Skeletal muscle cell (primary cell): ENCODE results near the gene DNAJB1.
"Not testable (repeated sequence)": the region's sequence is repeated elsewhere in the genome, so short reads cannot be mapped to it uniquely, and the experiment has no call there.

Experiments
- DNase-seq: peaks from one replicate; pipeline ENCODE4 v3.0.0-alpha.2; 2010; ENCODE audit warnings: low read depth
- H3K4me3 ChIP-seq: 2 replicates; pipeline ENCODE4 v1.5.1; 2011; ENCODE audit warnings: low read depth, mild to moderate bottlenecking, control low read depth, low read length, moderate library complexity

Gene DNAJB1

DNA sequence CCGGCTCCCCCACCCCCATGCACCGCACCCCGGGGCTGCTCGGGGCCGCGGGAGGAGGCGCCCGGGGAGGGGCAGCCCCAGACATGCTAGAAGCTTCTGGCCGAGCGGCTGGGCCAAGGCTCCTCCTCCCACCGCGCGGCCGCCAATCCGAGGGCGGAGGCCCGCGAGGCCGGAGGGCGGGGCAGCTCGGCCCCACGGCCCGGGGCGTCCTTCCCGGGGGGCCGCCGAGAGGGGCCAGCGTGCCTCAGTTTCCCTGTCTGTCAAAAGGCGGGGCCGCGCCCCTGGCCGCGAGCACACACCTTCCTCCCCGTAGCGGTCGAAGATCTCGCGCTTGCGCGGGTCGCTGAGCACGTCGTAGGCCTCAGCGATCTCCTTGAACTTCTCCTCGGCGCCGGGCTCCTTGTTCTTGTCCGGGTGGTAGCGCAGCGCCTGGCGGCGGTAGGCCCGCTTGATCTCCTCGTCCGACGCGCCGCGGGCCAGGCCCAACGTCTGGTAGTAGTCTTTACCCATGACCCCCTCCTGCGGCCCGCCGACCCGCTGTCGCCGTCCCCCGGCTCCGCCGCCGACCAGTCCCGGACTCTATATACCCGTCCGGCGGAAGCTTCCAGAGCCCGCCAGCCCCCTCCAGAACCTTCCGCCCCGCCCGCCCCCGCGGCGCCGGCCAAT is at the start of gene DNAJB1:
DNAJB1 (minus strand) TSS at position 558 of the 666 bp plus-strand sequence; CDS start at position 510, 48 bp downstream.
- H3K4me3 ChIP-seq, result peak within 1 kb of the TSS; percentile 90
- no peak for DNase-seq

DNA sequence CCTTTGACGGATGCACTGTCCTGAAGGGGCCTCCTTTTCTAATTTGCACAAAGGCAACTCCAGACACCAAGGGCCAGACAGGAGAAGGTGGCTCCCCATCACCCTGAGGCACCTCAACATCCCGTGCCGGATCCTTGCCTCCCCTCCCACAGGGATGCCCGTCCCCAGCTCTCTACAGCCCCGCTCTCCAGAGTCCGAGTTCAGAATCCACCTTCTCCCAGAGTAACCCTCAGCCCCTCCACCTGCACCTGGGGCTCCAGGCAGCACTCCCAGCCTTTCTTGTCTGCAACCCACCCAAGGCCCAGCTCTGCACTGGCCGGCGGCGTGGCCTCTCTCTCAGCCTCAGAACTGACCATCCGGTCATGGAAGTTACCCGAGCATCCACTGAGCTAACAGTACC is 48.9 kb upstream of the DNAJB1 start:
- DNase-seq, result no peak
- no peak overlapping the region for H3K4me3 ChIP-seq

DNA sequence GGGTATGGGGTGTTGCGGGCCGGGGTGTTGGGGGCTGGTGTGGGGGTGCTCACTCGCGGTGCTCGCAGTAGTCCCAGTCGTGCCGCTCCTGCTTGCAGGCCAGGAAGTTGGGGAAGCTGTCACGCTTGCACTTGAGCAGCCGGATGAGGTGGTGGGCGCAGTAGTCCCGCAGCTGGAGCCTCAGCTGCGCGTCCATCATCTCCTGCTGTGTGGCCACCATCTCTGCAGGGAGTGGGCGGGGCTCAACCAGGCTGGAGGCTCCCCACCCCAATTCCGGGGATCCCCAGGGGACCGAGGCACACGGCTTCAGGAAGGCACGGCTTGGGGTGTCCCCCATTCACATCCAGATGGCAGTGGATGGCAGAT is 48.5 kb upstream of the DNAJB1 start:
- DNase-seq, result no peak
- no peak overlapping the region for H3K4me3 ChIP-seq

DNA sequence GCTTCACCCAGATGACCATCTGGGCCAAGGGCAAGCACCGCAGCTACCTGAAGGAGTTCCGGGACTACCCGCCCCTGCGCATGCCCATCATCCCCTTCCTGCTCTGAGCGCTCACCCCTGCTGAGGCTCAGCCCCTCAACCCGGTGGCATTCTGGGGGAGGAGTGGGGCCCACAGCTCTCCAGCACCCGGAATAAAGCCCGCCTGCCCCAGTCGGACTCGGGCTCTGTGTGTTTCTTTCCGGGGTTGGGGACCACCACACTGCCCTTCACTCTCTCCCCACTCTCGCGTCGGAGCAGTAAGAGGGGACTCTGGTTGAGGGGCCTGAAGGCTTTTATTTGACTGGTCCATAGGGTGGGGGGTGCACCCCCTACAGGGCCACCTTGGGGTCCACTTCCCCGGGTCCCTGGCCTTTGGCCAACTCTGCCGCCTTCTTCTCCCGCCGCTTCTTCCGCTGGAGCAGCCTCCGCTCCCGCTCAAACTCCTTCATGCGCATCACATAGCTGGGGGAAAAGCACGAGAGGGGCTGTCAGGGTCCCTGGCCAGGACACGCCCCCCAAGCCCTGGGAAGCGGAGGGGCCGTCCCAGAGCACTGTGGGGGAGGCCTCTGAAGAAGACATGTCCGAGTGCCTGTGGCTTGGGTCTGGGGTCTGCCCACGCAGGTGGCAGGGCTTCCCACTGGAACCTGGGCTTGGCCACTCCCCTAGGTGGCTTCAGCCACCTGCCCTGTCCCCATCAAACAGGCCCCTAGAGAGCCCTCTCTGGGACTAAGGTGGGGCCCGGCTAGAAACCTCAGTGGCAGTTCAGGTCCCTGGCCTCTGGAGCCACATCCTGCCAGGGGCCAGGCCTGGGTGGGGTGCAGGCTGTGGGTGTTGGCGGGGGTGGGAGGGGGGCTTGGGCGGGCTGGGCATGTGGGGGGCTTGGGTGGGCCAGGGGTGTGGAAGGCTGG is 47.8 kb upstream of the DNAJB1 start:
- no peak for DNase-seq
- H3K4me3 ChIP-seq, result no peak overlapping the region

DNA sequence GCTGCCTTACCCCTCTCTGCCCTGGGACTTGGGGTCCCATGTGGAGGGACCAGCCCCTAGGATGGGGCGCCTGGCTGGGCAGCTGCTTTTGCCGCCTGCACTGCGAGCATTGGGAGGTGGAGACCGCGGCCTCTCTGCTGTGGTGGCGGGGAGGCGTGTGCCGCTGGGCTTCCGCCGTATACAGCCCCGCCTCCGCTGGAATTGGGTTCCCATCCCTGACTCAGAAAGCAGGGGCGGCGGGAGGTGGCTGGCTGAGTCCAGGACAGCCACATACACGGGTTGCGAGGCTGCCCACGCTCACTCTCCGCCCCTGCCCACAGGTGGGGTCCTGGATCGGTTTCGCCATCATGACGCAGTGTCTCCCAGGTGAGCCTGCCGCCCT is 47.1 kb upstream of the DNAJB1 start:
- H3K4me3 ChIP-seq, result no peak overlapping the region
- no peak for DNase-seq

DNA sequence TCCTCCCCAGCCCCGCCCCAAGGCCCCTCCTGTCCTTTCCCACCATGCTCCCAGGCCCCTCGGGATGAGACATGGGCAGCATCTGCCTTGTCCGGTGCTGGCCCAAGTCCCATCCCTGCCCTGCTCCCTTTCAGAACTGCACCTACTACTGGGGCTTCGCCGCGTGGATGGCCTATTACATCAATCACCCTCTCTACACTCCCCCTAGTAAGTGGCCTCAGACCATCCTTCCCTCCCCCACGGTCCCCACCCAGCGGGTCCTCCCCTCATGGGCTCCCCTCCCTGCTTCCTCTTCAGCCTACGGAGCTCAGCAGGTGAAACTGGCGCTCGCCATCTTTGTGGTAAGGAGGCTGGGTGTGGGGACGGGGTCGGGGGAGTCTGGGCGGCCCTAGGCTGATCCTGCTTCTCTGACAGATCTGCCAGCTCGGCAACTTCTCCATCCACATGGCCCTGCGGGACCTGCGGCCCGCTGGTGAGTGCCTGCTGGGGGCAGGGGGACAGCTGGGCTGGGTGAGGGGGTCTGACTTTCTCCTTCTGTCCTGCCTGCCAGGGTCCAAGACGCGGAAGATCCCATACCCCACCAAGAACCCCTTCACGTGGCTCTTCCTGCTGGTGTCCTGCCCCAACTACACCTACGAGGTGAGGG is 46.6 kb upstream of the DNAJB1 start:
- not testable (repeated sequence) for DNase-seq, H3K4me3 ChIP-seq

DNA sequence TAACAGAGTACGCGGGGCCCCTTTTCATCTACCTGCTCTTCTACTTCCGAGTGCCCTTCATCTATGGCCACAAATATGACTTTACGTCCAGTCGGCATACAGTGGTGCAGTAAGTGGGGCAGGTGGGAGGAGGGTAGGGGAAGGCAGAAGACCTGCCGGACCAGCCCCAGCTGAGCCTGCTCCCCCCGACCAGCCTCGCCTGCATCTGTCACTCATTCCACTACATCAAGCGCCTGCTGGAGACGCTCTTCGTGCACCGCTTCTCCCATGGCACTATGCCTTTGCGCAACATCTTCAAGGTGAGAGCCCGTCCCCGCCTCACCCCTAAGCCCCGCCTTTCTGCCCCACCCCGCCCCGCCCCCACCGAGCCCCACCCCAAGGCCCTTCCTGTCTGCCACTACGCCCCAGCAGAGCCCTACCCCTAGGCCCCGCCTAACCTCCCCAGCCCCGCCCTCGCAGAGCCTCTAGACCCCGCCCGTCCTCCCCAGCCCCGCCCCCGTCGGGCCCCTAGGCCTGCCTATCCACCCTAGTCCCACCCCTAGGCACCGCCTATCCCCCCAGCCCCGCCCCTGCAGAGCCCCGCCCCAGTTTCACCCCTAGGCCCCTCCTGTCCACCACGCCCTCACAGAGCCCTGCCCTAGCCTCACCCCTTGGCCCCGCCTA is 45.9 kb upstream of the DNAJB1 start:
- DNase-seq, result no peak
- no peak overlapping the region for H3K4me3 ChIP-seq

DNA sequence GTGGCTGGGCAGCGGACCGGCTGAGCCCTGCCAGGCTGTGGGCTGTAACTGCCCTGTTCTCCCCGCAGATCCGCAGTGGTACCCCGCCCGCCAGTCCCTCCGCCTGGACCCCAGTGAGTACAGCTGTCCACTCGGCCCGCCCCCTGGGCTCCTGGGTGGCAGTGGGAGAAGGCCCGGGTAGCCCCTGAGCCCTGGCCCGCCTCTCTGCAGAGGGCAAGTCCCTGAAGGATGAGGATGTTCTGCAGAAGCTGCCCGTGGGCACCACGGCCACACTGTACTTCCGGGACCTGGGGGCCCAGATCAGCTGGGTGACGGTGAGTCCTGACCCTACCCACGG is 45.4 kb upstream of the DNAJB1 start:
- no peak overlapping the region for H3K4me3 ChIP-seq
- no peak for DNase-seq

DNA sequence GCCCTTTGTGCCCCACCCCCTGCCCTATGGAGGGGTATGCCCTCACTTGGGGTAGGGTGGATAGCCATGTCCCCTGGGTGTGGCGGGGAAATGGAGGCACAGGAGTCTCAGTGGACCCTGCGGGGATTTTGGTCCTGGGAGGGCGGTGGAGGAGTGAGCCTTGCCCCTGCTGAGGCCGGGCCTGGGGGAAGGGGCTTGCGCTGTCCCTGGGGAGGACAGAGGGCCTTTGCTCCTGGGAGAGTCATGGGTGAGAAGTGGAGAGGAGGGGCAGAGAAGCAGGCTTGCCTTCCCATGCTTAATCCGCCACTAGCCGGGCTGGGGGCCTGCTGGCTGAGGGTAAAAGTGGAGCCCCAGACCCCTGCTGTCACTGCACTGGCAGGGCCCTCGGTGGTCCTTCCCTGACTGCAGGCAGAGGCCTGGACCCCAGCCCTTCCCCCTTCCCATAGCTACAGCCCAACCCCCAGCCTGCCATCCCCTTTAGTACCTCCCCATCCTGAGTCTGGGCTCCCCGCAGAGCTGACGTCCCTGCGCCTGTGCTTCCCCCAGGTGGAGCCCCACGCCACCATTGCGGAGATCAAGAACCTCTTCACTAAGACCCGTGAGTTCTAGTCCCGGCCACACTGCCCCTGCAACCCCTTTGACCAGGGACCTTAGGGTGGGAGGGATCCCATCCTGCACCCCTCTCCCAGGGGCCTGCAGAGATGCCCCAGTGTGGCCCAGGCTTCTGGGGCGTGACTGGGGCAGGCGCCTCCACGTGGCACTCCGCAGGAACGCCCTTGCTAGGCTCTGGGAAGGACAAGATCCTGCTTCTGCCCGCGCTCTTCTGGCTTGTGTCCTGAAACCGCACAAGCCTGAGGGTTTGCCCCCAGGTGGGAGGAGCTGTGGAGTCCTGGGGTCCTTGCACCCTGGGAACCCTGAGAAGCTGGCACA is 44.7 kb upstream of the DNAJB1 start:
- no peak overlapping the region for H3K4me3 ChIP-seq
- no peak for DNase-seq

DNA sequence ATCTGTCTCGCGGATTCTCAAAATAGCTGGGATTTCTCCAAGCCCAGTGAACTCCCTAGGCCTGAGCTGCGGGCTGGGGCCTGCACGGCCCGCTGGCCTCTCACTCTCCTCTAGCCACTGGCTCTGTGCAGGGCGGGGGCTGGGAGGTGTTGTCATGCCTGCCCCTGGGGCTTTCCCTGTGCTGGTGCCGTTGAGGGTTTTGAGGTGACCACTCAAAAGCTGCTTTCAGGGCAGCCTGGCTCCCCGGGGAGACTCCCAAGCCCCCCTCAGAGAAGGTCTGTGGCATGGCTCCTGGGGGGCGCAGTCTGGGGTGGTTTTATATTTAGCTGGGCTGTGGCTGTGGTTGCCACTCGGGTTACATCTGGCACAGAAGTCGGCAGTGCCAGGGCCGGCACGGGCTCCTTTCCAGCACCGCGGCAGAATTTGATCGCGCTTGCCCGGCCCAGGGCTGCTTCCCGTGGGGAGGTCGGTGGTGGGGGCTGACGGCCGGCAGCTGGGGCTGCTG is 43.7 kb upstream of the DNAJB1 start:
- no peak for DNase-seq
- no peak overlapping the region for H3K4me3 ChIP-seq

DNA sequence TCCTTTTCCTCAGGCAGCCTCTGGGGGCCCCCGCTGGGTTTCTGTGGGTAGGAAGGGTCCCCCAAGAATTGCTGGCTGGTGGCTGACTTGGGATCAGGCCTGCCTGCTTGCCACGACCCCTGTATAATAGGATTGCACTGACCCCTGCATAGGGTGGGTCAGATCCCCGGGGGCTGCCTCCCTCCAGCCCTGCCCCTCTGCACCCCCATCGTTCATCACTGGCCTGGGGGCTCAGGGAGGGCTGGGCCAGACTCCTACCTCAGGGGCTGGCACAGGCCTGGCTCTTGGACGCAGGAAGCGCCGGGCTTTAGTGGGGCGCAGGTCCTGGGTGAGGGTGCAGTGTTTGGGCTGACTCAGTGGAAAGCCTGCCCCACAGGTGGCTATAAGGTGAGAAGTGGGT is 43.1 kb upstream of the DNAJB1 start:
- H3K4me3 ChIP-seq, result no peak overlapping the region
- DNase-seq, result no peak

DNA sequence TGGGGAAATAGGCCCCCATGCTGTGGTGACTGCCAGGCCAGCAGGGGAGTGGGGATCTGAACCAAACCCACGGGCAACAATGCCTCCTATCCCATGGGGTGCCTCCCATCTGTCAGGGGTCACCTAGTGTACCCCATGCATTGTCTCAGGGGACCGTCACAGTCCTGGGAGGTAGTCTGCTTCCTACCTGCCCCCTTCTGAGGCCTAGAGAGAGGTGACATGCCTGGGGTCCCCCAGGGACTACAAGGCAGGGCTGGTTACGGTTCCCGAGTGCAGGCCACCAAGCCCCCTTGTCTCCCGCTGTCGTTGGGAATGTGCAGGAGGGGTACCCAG is 42.5 kb upstream of the DNAJB1 start:
- H3K4me3 ChIP-seq, result no peak overlapping the region
- no peak for DNase-seq

DNA sequence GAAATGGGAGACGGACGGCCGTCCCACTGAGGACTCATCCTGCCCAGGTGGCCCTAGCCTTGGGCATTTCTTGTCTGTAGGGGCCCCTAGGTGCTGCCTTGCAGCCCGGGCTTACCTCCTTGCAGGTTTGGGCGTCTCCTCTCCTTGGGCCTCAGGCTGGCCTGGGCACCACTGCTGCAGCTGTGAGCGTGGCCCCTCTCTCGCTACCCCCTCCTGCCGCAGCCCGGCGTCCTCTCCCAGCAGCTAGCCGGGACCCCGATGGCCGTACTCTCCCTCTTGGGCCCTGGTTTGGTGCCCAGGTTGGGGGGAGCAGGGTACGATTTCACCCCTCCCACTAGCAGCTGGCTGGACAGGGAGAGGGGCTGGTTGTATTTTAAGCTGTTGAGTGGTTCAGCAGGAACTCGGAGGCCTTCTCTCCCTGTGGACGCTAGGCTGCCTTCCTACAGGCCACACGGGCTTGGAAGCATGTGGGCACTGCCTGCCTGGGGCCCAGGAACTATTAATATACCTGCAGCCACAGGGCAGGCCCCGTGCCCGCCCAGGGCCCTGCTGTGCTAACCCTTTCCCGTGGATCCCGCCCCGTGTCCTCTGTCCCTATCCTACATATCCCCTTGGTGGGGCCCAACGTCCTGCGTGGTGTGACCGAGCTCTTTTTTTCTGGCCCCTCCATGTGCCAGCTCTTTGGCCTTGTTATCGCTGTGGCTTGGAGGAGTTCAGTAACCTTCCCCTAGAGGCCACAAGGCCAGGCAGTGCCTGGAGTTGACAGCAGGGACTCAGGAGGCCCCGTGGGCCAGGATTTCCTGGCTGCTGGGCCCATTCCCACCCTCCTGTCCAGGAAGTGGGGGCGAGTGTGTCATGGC is 41.9 kb upstream of the DNAJB1 start:
- no peak overlapping the region for H3K4me3 ChIP-seq
- DNase-seq, result no peak

DNA sequence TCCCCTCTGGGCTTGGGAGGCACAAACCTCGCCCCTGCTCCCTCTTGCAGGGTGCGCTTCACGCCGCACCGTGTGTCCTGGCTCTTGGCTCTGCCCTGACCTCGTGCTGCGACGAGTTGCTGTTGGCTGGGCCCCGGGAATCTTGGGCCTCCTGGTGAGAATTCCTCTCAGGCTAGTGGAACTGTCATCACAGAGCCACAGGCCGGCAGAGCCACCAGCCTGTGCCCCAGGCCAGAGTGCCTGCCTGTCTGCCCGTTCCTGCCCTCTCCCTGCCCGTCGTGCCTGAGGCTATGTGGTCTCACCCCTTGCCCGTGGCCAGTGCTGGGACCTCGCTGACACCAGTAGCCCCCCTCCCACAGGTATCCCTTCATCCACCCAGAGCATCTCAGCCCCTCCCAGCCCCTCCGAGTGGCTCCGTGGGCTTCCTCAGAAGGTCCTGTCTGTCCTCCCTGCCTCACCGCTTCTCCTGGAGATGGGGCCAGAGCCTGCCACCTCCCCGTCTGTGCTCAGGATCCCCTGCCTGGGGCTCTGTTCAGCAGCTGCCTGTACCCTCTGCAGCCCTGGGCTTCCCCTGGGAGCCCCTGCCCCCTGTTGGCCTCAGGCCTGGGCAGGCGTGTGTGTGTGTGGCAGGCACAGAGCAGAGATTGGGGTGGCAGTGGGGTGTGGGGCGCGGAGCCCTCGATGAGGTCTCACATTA is 40.3 kb upstream of the DNAJB1 start:
- DNase-seq, result no peak

DNA sequence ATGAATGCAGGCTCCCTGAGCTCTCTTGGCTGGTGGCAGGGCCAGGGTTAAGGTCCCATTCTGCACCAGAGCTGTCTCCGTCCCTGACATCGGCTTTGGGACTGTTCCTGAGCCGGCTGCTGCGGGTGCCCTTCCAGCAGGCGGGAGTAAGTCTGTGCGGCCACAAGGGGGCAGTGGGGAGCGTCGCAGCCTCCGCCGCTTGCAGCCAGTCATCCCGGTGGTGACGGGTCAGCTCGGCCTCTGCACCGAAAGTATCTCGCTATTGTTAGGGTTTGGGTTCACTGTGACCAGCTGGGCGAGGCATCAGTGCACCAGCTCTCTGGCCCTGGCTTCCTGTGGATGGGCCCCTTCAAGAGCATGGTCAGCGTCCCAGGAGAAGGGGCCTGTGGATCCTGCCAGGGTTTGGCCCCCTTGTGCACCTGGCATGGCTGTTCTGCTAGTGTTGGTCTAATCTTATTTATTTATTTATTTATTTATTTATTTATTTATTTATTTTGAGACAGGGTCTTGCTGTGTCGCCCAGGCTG is 38.5 kb upstream of the DNAJB1 start:
- no peak for DNase-seq
- H3K4me3 ChIP-seq, result no peak overlapping the region

More for the DNA sequence above, 40.3 kb upstream of the DNAJB1 start:
- no peak overlapping the region for H3K4me3 ChIP-seq

DNA sequence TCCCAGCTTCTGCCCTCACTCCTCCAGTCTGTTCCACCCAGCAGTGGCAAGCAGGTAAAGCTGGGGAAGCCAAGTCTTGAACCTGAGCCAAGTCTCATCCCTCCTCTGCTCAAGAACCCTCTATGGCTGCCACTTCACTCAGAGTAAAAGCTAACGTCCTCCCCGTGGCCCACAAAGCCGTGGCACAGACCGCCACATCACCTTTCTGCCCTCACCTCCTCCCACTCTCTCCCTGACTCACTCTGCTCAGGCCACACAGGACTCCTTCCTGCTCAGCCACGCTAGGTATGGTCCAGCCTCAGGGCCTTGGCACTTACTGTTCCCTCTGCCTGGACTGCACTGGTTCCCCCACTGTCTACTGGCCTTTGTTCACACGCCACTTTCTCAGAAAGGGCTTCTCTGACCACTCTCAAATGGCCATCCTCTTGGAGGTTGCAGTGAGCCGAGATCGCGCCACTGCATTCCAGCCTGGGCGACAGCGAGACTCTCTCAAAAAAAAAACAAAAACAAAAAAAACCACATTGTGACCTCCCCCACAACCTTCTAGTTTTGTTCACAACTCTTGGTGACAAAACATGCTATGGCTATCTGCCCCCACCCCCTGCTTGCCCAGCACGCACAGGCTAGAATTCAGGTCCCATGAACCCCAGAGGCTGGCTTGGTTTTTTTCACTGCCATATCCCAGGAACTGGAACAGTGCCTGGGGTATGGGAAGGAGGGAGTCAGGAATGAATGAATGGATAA is 37.9 kb upstream of the DNAJB1 start:
- no peak for DNase-seq
- H3K4me3 ChIP-seq, result no peak overlapping the region

DNA sequence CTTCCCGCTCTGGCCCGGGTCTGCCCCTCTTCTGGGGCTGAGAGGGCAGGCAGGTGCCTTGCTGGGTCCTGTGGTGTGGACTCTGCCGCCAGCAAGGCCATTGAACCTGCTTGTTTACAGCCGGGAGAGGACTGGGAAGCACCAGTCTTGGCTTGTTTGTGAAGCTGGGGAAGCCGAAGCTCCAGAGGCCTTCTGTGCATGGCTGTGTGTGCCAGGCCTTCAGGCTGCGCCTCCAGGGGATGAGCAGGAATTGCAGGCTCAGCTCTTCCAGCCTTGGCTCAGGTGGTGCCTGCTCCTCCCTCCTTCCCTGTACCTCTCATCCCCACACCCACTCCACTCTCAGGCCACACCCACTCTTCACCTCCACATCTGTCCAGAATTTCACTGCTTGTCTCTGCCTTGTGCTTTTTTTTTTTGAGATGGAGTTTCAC is 36.2 kb upstream of the DNAJB1 start:
- no peak overlapping the region for H3K4me3 ChIP-seq
- no peak for DNase-seq
